GM10266 (cell line): ENCODE data around the gene RASL10B.

Experiments used
- DNase-seq: peaks from one replicate; pipeline ENCODE4 v3.0.0; 2012; ENCODE audit errors: extremely low spot score
- CTCF ChIP-seq: IDR thresholded peaks from 2 replicates; pipeline ENCODE4 v1.5.1; 2012; ENCODE audit warnings: mild to moderate bottlenecking, low read depth; ENCODE audit not compliant: control insufficient read depth, insufficient read depth; ENCODE audit errors: missing control alignments

Gene RASL10B

GRCh38 chr17:35731239-35731916 is at the start of gene RASL10B:
Gene RASL10B, plus strand, starts transcription at chr17:35731639. Its CDS starts 3,546 bp downstream, at chr17:35735185.
- peak; percentile 80 for DNase-seq
- no peak for TF ChIP-seq CTCF

- no peak for DNase-seq
- TF ChIP-seq CTCF = no peak
These were observed 47.8 kb upstream of the RASL10B start for GRCh38 chr17:35683591-35683990.

- TF ChIP-seq CTCF = no peak
- no peak for DNase-seq
These were observed 47.2 kb upstream of the RASL10B start for GRCh38 chr17:35684055-35684802.

GRCh38 chr17:35692512-35693210 is 38.8 kb upstream of the RASL10B start:
- TF ChIP-seq CTCF = no peak
- DNase-seq = no peak

GRCh38 chr17:35693662-35694061 is 37.8 kb upstream of the RASL10B start:
- no peak for TF ChIP-seq CTCF
- no peak for DNase-seq

GRCh38 chr17:35694906-35695305 is 36.5 kb upstream of the RASL10B start:
- no peak for TF ChIP-seq CTCF
- no peak for DNase-seq
